RPMI7951 (cell line): ENCODE data around the gene RIN1. TPM values are rescaled to one million over a fixed set of nuclear protein-coding genes. Genes with fewer than 3 reads are reported as not detected.

Experiments
- DNase-seq: peaks from one replicate; pipeline ENCODE4 v3.0.0-alpha.2; 2012; ENCODE audit warnings: low read depth
- total RNA-seq: library from RNA; depleted of rRNA; stranded (reverse); fragments of >200 nt; shearing (Covaris generic); gene quantifications from 2 replicates; pipeline ENCODE4 v1.2.3, GENCODE V29; 2014

The RIN1 gene
- total RNA-seq, 1 experiment from 2014 or later = 28.0 TPM

DNA sequence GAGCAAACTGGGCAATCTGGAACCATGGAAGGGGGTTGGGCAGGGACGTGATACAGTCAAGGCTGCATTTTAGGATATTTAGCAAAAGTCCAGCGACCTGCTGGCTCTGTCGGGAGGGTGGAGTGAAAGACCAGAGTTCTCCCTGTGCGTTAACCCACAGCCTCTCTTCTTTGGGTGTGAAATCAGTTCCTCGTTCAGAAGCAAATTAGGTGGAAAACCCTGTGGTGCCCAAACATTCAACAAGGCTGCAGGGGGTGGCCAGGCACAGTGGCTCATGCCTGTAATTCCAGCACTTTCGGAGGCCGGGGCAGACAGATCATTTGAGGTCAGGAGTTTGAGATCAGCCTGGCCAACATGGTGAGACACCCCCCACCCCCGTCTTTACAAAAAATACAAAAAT is 38.6 kb downstream of the RIN1 start:
- DNase-seq = no peak

DNA sequence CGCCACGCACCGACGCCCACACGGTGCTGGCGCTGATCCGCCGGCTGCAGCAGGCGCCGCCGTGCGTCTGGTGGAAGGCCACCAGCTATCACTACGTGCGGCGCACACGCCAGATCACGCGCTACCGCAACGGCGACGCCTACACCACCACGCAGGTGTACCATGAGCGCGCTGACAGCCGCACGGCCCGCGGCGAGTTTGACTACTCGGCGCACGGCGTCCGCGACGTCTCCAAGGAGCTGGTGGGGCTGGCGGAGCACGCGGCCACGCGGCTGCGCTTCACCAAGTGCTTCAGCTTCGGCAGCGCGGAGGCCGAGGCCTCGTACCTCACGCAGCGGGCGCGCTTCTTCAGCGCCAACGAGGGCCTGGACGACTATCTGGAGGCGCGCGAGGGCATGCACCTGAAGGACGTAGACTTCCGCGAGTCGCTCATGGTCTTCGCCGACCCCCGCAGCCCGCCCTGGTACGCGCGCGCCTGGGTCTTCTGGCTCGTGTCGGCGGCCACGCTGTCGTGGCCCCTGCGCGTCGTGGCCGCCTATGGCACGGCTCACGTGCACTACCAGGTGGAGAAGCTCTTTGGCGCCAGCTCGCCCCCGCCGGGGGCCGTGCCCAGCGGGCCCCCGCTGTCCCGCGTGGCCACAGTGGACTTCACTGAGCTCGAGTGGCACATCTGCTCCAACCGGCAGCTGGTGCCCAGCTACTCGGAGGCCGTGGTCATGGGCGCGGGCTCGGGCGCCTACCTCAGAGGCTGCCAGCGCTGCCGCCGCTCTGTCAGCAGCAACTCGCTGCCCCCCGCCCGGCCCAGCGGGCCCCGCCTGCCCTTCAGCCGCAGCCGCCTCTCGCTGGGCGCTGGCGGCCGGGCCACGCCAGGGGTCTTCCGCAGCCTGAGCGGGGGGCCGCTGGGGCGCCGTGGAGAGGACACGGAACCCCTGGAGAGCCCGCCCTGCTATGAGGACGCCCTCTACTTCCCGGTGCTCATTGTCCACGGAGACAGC is 41.3 kb downstream of the RIN1 start:
- no peak for DNase-seq

DNA sequence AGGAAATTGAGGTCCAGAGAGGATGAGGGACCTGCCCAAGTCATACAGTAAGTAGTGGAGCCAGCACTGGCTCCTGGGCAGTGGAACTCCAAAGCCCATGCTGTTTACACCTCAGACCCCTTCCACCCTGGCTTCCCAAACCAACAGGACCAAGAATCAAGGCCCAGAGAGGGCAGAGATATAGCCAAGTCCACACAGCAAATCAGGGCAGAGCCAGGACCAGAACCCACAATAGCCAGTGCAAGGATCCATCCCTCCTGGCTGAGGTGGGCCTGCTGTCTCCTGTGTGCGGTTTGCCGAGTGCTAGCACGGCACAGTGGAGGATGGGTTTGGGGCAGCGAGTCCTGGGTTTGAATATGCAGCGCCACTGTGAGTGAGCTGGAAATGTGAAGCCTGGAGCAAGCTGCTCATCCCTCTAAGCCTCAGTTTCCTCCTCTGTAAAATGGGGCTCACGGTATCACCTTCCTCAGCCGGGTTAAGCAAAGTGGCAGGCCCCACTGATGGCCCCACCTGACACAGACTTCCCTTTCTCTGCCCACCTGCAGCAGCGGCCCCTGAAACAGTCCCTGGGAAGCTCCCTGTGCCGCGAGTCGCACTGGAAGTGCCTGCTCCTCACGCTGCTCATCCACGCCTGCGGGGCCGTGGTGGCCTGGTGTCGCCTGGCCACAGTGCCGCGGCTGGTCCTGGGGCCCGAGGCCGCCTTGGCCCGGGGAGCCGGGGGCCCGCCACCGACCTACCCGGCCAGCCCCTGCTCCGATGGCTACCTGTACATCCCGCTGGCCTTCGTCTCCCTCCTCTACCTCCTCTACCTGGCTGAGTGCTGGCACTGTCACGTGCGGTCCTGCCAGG is 42.2 kb downstream of the RIN1 start:
- DNase-seq = no peak

DNA sequence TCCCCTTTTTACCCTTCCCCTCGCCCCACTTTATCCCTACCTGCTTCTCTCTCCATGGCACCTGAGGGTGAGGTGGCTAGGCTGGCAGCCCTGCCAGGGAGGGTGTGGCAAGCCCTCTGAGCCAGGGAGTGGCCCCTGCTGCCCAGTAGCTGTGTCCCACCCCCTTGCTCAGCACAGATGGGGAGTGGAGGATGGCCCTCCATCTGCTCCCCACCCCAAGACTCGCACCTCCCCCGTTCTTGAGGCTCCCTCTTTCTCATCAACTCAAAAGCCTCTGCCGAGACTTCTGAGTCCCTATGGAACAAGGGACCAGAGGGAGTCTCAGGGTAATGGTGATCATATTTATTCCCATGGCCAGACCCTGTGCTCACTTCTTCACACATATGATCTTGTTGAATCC is 42.9 kb downstream of the RIN1 start:
- no peak for DNase-seq

DNA sequence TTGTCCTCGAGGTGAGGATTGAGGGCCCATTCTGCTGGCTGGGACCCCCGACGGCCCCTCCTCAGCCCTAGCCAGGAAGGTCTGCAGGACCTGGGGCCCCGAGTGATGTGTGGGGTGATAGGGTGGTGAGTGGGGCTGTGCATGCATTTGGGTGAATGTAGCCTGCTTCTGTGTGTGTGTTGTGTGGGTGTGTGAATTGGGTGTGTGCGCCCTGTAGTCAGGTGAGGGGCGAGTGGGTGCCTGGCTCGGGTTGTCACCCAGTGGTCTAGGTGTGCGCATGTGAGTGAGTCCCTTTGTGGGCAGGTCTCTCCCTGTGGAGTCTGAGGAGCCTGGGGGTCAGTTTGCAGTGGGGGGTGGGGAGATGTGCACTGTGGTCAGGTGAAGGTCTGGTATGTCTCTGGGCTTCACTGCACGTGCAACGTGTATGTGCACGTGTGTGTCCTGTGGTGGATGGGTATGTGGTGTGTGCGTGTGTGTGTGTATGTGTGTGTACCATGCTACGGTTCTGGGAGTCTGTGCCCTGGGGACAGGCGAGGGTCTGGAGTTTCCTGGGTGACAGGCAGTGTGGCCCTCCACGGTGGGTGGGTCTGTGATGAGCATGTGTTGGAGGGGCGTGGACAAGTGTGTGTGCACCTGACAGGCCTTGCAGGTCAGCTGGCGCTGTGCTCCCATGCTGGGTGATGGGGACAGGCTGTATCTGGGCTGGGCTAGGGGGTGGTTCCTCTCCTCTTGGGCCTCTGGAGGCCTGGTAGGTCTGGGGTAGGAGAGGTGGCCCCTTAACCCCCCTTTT is 43.5 kb downstream of the RIN1 start:
- DNase-seq = no peak

DNA sequence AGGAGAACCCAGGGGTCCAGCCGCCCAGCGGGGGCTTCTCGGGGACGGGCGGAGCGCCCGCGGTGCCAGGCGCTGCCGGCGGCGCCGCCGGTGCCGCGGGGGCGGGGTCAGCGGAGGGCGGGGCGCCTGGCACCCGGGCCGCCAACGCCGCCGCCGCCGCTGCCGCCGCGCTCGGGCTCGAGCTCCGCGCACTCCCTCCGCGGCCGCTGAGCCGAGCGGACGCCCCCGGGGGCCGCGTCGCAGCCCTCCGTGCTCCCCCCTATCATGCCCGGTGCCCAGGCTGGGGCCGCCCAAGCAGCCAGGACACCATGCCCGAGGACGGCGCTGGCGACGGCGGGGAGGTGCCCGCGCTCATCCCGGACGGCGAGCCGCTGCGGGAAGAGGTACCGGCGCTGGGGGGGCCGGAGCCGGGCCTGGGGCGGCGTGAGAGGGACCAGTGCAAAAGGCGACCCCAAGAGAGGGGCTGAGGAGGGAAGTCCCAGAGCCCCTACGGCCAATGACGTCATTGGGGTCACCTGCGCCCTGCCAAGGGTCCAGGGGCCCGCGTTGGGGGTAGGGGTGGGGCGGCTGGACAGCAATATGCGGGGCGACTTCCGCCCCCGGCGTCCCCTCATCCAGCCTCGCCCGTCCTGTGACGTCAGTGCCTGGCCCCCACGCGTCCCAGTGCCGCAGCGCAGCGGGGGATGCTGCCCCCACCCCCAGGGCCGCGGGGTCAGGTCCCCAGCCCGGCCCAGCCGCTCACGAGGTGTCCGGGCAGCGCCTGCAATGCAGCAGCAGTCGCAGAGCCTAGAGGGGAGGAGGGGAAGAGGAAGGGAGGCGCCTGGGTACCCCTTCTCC is 44.3 kb downstream of the RIN1 start, which contains the start of gene TMEM151A:
Gene TMEM151A, plus strand, starts transcription at position 189 of the 837 bp plus-strand sequence. Its CDS starts 120 bp downstream, at position 309.
- no peak for DNase-seq

DNA sequence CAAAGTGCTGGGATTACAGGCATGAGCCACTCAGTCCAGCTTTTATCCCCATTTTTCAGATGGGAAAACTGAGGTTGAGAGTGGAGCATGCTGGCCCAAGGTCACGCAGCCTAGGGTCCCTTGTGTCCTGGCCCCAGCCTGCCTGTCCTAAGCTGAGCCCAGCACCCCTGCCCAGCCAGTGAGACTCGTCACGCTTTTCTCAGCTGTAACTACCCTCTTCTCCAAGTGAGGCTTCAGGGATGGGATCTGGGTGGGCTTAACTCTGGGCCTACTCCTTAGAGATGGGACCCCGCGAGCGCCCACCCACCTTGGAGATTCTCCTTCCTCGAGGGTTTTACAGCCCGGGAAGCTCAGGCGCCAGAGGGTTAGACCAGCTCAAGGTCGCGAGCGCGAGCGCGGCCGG is 44.9 kb downstream of the RIN1 start:
- no peak for DNase-seq

DNA sequence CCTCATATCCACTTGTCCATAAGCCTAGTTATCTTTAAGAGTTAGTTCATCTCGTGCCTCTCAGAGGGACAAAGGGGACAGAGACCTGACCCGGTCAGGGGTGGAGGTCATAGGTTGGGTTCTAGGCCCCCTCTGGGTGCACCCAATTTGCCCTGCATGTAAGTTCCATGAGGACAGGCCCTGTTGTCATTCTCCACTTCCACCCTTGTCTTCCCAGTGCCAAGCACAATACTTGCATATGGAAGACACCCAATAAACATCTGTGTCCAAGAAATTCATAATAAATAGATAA is 46.0 kb downstream of the RIN1 start:
- DNase-seq = no peak

DNA sequence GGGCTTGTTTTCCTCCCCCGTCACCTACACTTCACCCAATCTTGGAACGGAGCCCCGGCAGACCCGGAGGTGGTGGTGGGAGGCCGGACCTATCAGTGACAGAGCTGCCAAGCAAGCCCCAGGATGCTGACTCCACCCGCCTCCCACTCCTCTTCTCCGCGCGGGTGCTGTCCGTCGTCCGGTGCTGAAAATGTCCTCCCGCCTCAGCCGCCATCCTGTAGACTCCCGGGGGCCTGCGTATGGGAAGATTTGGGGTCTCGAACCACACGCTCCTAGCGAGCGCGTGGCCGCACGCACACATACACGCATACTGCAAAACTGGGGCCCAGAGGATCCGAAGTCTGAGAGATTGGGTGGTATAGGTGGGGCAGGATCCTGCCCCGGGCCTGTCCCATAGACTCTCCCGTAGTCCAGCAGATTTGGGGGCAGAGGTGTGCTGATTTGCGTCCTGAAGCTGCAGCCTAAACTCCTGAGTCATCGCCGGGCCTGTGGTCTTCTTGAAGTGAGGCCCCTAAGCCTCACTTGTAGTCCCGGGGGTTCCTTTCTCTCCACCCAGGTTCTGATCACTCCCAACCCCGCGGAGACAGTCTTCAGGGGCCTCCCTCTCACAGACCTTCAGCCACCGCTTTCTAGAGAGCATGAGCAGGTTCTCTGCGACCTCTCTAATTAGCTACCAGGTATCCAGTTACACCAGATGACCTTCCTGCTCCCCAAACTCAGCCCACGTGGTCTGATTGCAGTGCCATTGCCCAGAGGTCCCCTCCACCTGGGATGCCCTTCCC is 46.5 kb downstream of the RIN1 start:
- no peak for DNase-seq

DNA sequence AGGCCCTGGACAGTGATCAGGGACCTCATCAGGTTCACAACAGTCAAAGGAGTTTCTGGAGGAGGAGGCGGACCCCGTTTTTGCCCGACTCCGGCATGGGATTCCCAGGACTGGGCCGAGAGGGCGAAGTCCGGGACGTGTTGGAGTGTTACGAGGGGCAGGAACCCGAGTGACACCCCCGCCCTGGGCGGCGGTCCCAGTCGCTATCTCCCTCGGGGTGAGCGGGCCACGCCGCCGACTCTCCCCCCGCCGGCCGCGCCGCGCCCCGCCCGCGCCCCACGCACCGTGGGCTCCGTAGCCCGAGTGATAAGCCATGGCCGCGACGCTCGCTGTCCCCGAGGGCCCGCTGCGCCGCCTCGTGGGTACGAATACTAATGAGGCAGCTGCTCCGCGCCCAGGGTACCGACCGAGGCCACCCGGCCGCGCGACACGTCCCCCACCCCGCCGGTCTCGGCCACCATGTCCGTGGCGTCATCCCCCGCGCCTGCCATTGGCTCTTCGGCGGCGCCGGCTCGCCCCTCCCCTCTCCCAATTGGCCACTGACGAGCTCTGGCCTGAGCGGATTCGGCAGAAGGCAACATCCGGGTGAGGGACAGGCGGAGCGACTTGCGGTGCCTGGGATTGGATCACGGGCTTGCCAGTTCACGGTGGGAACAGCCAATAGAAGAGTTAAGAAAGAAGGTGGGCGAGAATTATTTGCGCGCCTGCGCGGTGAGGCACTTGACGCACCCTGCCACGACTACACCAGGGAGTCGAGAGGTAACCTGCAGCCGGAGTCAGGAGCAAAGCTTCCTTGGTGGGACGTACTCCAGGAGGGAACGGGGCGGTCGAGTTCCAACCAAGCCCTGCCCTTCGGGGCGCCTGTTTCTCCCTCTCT is 47.3 kb downstream of the RIN1 start, which contains the start of gene YIF1A:
Gene YIF1A, minus strand, starts transcription at position 473 of the 877 bp plus-strand sequence. Its CDS starts 158 bp downstream, at position 315.
- peak; percentile 99 for DNase-seq

DNA sequence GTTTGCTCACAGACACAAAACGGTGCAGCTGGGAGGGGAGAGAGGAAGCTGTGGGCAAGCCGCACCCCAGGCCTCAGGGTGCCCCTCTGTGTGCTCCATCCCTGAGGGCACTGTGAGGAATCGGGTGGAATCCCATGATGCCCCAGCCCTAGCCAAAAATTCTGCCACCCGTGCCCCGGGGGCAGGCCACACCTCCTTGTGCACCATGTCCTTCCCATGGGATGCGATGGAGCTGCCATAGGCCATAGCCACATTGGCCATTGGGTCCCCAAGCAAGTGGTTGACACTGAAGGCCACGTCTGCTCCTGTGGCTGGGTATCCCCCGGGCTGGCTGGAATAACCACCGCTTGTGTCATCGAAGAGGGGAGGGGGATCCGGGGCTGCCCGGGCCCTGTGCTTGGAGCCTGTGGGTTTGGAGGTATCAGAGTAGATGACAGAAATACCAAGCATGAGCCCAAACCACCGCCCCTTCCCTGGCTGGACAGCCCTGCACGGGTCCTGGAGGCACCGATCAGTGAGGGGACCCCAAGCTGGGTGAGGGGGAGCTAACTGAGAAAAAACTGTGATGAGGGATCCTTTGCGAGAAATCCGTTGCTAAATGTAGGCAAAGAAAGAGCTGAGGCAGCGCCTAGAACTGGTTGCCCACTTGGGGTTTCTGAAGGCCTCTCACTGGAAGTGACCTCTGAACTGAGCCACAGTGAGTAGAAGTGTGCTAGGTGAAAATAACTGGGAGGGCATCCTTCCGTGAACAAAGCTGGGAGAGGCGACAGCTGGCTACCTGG is 48.2 kb downstream of the RIN1 start:
- peak; percentile 27 for DNase-seq

DNA sequence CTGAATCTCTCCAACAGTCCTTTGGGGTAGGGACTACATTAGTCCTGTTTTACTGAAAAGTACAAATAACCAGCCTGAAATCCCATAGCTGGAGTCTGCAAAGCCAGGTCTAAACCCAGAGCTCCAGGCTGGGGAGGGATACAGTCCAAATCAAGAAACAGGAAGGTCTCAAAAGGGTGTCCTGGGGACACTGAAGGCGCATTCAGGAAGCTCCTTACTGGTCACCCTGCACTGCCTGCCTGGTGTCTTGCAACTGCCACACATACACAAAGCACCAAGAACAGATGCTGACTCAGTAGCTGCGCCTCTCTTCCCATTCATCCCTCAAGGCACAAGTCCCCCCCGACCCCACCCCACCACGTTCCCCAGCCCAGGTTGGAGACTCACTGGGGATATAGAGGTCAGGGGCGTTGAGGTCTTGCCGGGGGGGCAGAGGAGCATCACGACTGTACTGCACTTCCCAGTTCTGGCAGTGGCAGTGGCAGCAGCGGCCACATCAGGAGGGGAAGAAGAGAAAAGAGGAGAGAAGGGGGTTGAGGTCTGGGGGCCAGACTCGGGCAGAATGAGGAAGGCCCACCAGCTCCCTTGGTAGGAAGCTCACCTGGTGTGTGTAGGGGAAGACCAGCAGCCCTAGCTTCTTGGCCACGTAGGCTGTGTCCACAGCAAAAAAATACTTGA is 48.9 kb downstream of the RIN1 start:
- DNase-seq = no peak

DNA sequence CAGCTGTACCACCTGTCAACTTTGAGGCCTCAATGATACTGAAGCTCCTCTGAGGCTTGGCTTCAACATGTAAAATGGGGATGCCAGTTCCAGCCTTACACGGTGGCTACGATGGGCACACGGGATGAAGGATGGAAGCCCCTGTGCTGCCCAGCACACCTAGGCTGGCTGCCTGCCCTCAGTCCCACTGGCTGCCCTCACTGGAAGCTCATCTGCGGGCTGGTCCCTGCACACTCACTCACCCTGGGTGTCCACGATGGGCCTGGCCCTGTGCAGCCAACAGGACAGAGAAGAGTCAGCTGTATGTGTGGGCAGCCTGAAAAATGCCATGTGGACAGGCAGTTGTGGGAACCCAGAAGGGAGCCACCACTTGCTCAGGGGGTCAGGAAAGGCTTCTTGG is 49.5 kb downstream of the RIN1 start:
- DNase-seq = no peak

DNA sequence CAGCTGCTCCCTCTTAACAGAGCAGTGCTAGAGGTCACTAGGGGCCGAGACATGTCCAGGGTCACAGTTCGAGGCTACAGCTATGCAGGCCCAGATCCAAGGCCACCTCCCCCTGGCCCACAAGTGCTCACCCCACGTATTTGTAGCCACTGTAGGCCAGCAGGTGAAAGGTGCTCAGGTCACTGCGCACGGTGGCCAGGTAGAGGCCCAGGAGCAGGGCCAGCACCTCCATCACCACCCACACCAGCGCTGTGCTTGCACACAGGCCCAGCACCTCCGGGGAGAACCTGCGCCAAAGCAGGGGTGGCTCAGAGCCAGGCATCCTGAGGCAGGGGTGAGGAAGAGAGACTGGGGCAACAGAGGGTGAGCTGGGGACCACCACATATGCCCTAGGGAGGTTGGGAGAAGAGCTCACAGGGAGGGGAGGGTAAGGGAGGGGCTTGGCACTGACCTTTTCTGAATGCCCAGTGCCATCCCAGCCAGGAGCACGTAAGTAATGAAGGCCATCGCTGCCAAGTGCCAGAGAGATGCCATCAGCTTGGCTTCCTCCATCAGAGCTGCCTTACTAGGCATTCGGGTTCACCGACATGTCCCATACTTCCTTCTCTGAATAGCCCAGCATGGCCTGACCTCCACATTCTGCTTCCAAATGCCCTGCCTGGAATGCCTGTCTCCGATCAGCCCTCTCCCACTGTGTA is 50.8 kb downstream of the RIN1 start:
- no peak for DNase-seq

DNA sequence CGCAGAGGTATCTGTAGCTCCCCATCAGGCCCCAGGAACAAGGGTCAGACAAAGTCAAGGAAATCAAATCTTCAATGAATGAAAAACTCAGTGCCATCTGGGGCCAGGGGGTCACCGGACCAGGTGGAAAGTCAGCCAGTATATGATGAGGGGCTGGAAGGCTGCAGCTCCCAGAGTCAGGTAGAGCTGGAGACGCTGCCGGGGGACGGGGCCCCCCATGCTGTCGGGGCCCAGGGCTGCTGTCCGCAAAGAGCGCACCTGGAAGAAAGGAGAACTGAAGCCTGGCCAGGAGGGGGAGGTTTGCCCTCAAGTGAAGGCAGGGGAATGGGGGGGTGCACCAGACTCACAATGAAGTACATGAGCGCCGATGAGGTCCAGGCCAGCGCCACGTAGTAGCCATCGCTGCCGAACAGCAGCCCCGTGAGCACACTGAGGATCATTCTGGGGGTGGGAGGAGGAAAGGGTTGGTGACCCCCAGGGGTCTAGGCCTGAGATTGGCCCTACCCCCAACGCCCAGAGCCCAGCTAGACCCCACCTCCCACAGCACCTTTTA is 51.6 kb downstream of the RIN1 start:
- DNase-seq = no peak

DNA sequence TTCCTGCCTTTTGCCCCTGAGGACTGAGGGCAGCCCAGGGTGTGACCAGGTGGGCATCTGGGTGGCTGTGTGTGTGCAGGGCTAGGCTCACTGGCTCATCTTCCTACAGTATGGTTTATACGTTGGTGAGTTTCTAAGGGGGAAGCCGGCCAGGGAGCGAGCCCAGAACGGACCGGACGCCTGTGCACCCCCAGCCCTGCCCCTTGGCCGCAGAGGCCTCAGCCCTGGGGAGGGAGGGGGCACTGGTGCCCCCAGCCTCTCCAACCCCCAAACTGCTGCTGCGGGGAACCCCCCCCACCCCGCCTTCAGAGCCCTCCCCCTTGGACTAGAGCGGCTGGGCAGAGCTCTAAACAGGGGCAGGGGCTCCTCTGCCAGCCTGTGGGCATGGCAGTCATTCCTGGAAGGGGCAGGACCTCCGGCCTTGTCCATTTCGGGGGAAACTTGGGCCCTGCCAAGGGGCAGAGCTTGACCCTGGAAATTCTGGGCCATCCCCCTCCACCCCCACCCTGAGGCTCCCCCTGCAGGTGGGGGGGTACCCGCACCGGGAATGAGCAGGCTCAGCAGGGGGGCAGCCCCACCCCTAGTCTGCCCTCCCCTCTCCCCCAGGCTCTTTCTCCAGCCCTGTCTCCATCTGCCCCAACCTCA is 52.7 kb downstream of the RIN1 start:
- no peak for DNase-seq
